GM21723 (cell line): ENCODE measurements around the gene TMSB10.
"Not testable (repeated sequence)": the region's sequence is repeated elsewhere in the genome, so short reads cannot be mapped to it uniquely, and the experiment has no call there.

Experiments
- ATAC-seq: cut with Tn5 transposase; IDR thresholded peaks from one replicate; pipeline ENCODE4 v1.9.1; 2021; ENCODE audit warnings: mild to moderate bottlenecking, moderate library complexity; ENCODE audit not compliant: unreplicated experiment

The TMSB10 gene

DNA sequence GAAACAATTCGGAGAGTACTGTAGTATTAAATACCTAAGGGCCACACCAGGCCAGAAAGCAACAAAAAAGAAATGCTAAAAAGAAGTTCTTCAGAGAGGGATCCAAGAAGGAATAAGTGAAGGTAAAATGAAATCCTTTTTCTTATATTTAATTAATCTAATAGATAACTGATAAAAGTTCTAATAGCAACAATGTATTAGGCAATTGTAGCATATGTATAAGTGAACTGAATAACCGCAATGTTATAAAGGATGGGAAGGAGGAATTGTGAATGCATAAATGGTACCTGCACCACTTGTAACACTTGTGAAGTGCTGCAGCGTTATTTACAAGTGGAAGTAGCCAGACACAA, 21.8 kb downstream of the TMSB10 start:
- no peak for ATAC-seq

DNA sequence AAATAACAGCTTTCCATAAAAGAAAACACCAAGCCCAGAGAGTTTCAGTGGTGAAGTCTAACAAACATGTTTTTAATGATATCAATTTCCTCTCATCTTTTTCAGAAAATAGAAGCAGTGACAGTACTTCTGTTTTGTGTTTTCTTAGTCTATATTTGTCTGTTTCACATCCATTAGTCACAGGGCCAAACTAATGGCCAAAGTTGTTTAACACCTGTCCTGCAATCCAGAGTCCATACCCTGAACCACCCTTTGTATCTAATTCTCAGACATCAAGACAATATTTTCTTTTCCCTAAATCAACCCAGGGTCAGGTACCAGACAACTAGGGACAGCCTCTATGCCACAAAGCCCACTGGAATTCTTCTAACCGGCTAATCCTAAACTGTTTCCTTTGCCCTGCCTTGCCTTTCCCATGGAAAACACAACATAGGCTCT, 25.9 kb downstream of the TMSB10 start:
- ATAC-seq, result peak; percentile 72

DNA sequence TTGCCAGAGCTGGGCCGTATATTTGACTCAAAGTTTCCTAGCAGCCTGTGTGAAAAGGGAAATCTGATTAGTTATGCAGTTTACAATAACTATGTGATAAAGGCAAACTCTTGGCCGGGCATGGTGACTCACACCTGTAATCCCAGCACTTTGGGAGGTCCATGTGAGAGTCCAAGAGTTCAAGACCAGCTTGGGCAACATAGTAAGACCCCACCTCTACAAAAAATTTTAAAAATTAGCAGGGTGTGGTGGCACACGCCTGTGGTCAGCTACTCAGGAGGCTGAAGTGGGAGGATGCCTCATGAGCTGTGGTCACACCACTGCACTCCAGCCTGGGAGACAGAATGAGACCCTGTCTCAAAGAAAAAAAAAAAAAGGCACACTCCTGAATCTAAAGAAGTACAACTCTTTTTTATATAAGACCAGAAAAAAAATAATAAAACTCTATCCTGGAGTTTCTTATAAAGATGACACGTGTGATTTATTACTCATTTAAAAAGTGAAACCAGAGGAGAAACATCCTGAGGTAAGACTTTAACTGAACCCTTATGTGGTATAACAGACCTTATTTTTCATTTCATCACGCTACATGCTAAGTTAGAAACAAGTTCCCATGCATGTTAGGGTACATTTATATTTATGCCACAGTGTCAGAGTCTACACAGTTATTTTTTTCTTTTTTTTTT, 32.9 kb downstream of the TMSB10 start:
- ATAC-seq, result peak; percentile 47

DNA sequence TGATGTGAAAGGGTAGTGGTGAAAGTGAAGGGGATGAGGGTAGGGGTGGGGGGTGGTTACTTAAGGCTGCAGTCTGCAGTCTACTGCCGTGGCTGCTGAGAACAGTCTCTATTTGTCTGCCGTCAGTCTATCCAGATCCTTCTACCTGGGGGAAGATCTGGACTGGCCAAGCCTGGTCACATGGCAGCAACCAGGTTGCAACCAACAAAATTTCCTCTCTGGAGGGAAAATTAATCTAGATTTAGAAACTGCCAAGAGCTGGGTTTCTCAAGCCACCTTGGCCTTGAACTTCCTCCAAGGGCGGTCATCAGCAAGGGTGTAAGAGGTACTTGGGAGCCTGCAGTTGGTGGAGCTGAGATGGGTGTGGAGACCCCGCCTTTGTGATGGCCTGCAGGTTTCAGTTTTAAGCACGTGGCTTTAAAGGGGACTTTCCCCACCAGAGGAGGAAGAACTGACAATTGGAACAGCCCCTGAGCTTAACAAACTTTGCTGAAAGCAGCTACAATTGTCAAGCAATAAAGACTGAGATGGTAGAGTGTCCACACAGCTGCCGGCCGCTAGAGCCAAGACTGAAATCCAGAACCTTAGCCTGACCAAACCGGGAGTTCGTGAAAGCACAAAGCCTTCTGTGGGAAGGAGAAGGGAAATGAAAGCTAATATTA, 34.1 kb downstream of the TMSB10 start:
- ATAC-seq, result peak; percentile 74

DNA sequence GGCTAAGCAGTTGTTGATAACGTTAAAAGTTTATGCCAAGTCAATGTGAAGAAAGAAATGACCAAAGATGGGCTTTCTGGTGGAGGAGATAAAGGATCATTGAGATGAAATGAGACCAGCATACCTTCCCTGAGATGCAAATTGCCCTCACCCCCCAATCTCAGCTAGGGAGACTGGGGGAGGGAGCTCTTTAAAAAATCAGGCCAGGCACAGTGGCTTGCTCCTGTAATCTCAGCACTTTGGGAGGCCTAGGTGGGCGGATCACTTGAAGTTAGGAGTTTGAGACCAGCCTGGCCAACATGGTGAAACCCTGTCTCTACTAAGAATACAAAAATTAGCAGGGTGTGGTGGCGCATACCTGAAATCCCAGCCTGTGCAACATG, 34.6 kb downstream of the TMSB10 start:
- peak; percentile 7 for ATAC-seq

DNA sequence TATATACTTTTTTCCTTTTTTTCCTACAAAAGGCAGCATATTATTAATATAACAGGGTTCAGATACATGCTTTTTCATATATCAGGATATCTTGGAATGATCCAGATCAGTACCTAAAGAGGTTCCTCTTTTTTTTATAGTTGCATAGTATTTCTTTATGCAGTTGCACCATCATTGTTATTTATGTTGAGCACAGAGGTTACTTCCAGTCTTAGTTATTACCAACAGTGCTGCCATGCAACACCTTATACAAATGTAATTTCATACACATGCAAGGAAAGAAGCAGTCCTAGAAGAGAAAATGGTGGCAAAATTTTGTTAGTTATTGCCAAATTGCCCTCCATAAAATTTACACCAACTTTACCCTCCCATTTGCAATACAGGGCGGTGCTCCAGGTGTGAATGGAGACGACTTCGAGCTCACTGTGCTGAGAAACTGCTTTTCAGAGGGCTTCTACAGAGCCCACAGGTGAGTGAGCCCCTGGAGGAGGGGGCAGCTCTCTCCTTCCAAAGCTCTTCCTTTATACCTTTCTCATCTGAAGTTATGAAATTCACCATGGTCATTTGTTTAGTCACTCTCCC, 35.5 kb downstream of the TMSB10 start:
- ATAC-seq, result no peak

DNA sequence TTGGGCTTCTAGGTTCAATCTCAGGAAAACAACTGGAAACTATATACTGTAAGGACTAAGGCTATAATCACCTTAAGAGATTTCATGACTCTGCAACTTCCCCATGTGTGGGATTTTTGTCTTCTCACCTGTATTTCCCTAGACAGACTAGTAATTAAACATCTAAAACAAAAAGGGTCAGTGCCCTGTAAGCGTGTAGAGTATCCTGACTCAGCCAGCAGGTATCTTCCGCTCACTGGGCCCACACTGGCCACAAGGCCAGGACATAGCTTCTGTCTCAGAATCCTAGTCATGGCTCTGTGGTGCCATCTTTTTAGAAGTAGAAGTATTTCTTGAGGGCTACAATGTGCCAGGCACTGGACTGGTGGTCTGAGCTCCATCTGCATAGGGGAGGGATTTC, 36.7 kb downstream of the TMSB10 start:
- ATAC-seq, result no peak

DNA sequence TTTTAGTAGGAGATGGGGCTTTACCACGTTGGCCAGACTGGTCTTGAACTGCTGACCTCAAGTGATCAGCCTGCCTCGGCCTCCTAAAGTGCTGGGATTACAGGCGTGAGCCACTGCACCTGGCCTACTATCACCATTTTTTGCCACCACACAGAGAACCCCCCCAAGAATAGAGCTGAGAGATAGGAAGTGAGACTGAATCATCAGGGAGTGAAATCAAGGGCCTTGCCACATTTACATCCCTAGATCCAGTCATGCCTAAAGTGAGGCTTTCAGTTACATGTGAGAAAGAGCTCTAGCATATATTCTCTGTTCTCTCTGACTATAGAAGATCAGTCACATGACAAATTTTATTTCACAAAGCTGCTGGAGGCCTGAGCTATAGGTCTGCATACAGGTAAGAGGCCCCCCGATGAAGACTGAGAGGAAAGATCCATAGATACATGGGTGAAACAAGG, 37.5 kb downstream of the TMSB10 start:
- peak; percentile 24 for ATAC-seq

DNA sequence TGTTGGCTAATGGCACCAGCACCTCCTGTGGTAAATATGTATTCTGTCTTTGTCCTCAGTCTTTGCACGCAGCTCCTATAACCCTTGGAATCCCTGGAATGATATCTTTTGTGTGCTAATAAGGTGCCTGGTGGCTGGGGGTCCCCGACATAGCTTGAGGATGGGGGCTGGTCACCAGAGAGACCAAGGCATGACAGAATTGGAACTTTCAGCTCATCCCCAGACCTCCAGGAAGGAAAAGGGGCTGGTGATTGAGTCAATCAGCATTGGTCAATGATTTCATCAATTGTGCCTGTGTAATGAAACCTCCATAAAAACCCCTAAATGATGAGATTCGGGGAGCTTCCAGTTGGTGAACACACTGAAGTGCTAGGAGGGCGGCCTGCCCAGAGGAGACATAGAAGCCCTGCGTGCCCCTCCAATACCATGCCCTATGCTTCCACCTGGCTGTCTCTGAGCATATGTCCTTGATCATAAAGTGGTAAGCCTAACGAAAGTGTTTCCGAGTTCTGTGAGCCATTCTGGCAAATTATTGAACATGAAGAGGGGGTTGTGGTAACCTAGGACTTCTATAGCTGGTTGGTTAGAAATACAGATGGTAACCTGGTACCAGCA, 38.9 kb downstream of the TMSB10 start:
- no peak for ATAC-seq

DNA sequence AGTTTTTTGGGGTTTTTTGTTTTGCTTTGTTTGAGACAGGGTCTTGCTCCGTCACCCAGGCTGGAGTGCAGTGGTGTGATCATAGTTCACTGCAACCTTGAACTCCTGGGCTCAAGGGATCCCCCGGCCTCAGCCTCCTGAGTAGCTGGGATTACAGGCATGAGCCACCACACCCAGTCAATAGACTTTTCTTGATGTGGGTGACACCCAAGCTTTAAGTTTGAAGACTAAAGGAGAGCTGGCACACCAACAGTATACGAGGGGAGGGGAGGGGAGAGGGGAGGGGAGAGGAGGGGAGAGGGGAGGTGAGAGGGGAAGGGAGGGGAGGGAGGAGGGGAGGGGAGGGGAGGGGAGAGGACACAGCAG, 40.4 kb downstream of the TMSB10 start:
- ATAC-seq, result not testable (repeated sequence)

DNA sequence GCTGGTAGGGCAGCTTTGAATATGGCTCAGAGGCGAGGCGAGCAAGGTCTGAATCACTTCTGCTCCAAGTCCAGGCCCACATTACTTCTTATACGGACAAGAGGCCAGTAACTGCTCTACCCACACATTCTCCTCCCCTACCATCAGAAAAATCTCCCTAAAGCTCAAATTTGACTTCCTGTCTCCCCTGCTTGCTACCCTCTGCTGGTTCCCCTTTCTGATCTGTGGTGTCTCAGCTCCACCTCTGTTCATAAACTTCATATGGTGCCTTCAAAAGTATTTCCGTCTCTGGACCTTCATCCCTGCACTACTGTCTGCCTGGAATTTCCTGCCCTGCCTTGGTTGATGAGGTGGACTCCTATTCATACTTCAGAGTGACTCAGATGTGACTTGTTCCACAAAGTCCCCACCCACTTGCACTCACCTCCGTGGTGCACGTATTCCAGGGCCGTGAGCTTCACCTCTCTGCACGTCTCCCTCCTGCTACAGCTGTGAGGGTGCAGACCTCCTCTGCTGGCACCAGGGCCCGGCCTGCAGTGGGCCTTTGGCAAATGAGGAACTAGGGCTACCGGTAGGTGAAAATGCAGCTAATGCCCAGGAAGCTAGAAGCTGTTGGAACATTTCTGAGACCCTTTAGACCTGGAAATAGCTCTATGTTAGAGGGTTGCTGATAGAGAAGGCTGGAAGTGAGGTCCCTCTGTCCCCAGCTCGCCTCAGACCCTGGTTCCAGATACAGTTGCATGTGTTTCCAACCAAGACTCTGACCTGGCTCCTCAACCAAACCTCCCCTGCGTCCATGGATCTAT, 41.0 kb downstream of the TMSB10 start:
- ATAC-seq, result peak; percentile 70

DNA sequence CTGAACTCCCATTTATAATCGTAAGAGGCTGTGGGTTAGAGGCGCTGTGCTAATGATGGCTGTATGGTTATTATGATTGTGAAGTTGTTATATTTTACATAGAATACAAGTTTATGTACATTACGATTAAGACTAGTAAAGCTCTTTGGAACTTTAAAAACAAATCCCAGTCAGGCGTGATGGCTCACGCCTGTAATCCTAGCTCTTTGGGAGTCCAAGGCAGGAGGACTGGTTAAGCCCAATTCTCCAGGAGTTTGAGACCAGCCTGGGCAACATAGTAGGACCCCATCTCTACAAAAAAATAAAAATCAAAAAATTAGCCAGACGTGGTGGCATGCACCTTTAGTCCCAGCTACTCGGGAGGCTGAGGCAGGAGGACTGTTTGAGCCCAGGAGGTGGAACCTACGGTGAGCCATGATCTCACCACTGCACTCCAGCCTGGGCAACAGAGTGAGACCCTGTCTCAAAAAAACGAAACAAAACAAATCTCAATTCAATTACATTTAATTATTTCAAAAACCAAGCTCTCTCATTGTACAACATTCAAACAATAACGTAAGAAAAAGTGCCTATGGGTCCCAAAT, 41.6 kb downstream of the TMSB10 start:
- ATAC-seq, result no peak

DNA sequence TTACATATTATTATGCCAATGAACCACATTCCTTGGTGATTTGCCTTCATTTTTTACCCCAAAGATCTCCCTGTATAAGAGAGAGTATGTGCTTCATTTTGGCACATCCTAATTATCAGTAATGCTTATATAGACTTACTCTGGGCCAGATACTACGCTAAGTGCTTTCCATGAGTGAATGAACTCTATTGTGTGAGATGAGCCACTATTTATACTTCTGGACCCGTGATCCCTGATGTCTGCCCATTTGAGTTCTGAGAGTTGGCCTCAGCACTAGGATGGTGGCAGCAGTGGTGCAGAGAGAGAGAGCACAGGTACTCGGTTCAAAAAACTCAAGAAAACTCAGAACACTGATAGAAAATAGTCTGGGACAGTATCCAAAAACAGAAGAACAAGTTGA, 48.1 kb downstream of the TMSB10 start:
- ATAC-seq, result no peak

DNA sequence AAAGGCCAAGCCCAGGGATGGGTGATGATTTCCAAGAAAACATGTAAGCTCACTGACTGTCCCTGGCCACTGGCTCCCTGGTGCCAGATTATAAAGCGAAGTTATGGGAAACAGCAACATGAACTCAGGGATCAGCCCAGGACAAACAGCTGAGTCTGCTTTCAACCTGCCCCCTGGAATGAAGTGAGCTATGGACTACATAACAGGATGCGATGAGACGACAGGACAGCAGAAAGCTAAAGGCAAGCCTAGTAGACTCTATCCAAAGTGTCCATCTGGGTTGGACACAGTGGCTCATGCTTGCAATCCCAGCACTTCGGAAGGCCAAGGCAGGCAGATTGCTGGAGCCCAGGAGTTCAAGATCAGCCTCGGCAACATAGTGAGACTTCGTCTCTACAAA, 48.9 kb downstream of the TMSB10 start:
- ATAC-seq, result no peak
